Panc1 (cell line): ENCODE data around the gene IWS1. TPM values are rescaled to one million over a fixed set of nuclear protein-coding genes. Genes with fewer than 3 reads are reported as not detected.
"Not testable (repeated sequence)": the region's sequence is repeated elsewhere in the genome, so short reads cannot be mapped to it uniquely, and the experiment has no call there.

ENCODE experiments used
- ATAC-seq: fragments of 200-7000 bp; cut with Tn5 transposase; 2 replicates; pipeline ENCODE4 v1.9.1; 2020; ENCODE audit warnings: mild to moderate bottlenecking, moderate library complexity
- BruUV-seq: library from RNA; stranded (reverse); fragments of 400-500 nt; replicated peaks from 2 replicates; lab custom pipeline; 2021; lab: Mats Ljungman, UMichigan
- CTCF ChIA-PET: fragments of 300-600 bp; sonication (Branson Sonifier 250); formaldehyde crosslinking; loops from one replicate; lab custom pipeline; 2022; ENCODE audit warnings: antibody characterized with exemption; lab: Charles Lee
- POLR2A ChIA-PET: fragments of 300-600 bp; sonication (Branson Sonifier 250); formaldehyde crosslinking; loops from one replicate; lab custom pipeline; 2022; ENCODE audit warnings: antibody characterized with exemption; lab: Charles Lee
- DNase-seq: peaks from one replicate; pipeline ENCODE4 v3.0.0-alpha.2; 2010; ENCODE audit warnings: low read depth, low spot score
- H3K27ac ChIP-seq: 2 replicates; pipeline ENCODE4 v1.5.1; 2011; ENCODE audit warnings: mild to moderate bottlenecking, low read length, inconsistent platforms
- H3K27me3 ChIP-seq: fragments of 200-500 bp; sonication (Bioruptor generic); 2 replicates; pipeline ENCODE4 v1.6.0; 2014; ENCODE audit warnings: low read length, inconsistent platforms; ENCODE audit not compliant: control insufficient read depth, insufficient read depth
- H3K36me3 ChIP-seq: fragments of 200-500 bp; sonication (Bioruptor generic); 2 replicates; pipeline ENCODE4 v1.5.1; 2014; ENCODE audit warnings: inconsistent platforms, mild to moderate bottlenecking, low read length, moderate library complexity; ENCODE audit not compliant: control insufficient read depth, insufficient read depth
- H3K4me1 ChIP-seq: 2 replicates; pipeline ENCODE4 v1.5.1; 2011; ENCODE audit warnings: inconsistent platforms, mild to moderate bottlenecking, low read length, moderate library complexity; ENCODE audit not compliant: control insufficient read depth, insufficient read depth
- H3K4me3 ChIP-seq, 2 experiments: 2 replicates each; pipeline ENCODE4 v1.5.1; 2011 to 2012; ENCODE audit warnings: low read depth in 2 of 2, low read length in 2 of 2, mild to moderate bottlenecking in 2 of 2, inconsistent platforms in 1 of 2, moderate library complexity in 1 of 2
- H3K9me3 ChIP-seq: fragments of 200-500 bp; sonication (Bioruptor generic); 2 replicates; pipeline ENCODE4 v1.5.1; 2014; ENCODE audit warnings: low read depth, mild to moderate bottlenecking, inconsistent platforms, low read length, moderate library complexity; ENCODE audit not compliant: control insufficient read depth, insufficient read depth
- CTCF ChIP-seq: fragments of 450-650 bp; IDR thresholded peaks from 2 replicates; pipeline ENCODE4 v1.5.1; 2017; ENCODE audit warnings: mild to moderate bottlenecking
- POLR2AphosphoS5 ChIP-seq: IDR thresholded peaks from 2 replicates; pipeline ENCODE4 v1.6.1; 2012; ENCODE audit warnings: mild to moderate bottlenecking, low read depth, low read length, moderate library complexity
- REST ChIP-seq, 2 experiments: IDR thresholded peaks; 2 replicates each; pipeline ENCODE4 v1.6.1; 2011 to 2012; ENCODE audit warnings: low read depth in 2 of 2, control low read depth in 1 of 2, low read length in 1 of 2, mild to moderate bottlenecking in 1 of 2, moderate library complexity in 1 of 2; ENCODE audit not compliant: insufficient read depth in 1 of 2
- SIN3A ChIP-seq: IDR thresholded peaks from 2 replicates; pipeline ENCODE4 v1.6.1; 2012; ENCODE audit warnings: low read depth, mild to moderate bottlenecking, low read length, moderate library complexity, borderline replicate concordance; ENCODE audit not compliant: insufficient read depth
- TCF7L2 ChIP-seq: IDR thresholded peaks from 2 replicates; pipeline ENCODE4 v1.6.1; 2011; ENCODE audit warnings: mild to moderate bottlenecking, low read depth, low read length, inconsistent platforms
- in situ Hi-C: cut with HindIII; loops from 2 replicates; pipeline ENCODE4 v1.10.0; 2016; ENCODE audit warnings: low sequenced_read_pairs, low pct_unique_long_range_greater_than_20kb
- intact Hi-C: fragments of 100-400 bp; cut with micrococcal nuclease; formaldehyde crosslinking; loops from one replicate; pipeline ENCODE4 v1.10.0; 2022; ENCODE audit not compliant: unreplicated experiment
- total RNA-seq: library from RNA; stranded (reverse); gene quantifications from one replicate; pipeline ENCODE4 v1.2.1, GENCODE V29; 2021; ENCODE audit not compliant: unreplicated experiment

Gene IWS1
- total RNA-seq, 1 experiment from 2014 or later: 48.6 TPM

GRCh38 chr2:127525691-127526131 lies 578 bp downstream of the IWS1 start:
- Histone ChIP-seq H3K27ac (peak overlapping the region; percentile 97), H3K4me3 (peak overlapping the region; percentile 91 to 92), H3K27me3 (no peaks in the 10 kb centered on the region), H3K36me3 (peaks cover 19% of the 10 kb centered on the region), H3K9me3 (no peaks in the 10 kb centered on the region), H3K4me1 (peaks cover 20% of the 10 kb centered on the region)
- ChIA-PET CTCF (no interaction called here), POLR2A (no interaction called here)
- intact Hi-C loops: no loop called here
- ATAC-seq (0 out of 2 replicates have a peak, but pooled peaks have one; percentile 1), DNase-seq (no peak)
- in situ Hi-C loops: no loop called here
- no peak for TF ChIP-seq CTCF
- no peak for TF ChIP-seq POLR2AphosphoS5
- no peak for TF ChIP-seq SIN3A
- no peak for TF ChIP-seq TCF7L2
- TF ChIP-seq REST (IDR thresholded peaks at IDR 0.05; ENCODE audit: insufficient read depth in 1 of 2, low read depth in 2 of 2, low read length in 1 of 2): no peak
- TSS peak; percentile 68 for BruUV-seq

GRCh38 chr2:127524198-127524834 lies 2.0 kb downstream of the IWS1 start:
- POLR2A ChIA-PET, H3K27me3 ChIP-seq, ATAC-seq, BruUV-seq, in situ Hi-C loops, CTCF ChIA-PET, intact Hi-C loops, H3K9me3 ChIP-seq, H3K27ac ChIP-seq, DNase-seq: not testable (repeated sequence)
- H3K4me1 ChIP-seq: peaks cover 20% of the 10 kb centered on the region
- H3K36me3 ChIP-seq: peaks cover 25% of the 10 kb centered on the region
- peak overlapping the region in 1 of 2 experiments; percentile 0; a peak in 2 of 4 replicates for H3K4me3 ChIP-seq

- H3K27me3 ChIP-seq: no peaks in the 10 kb centered on the region
- CTCF ChIA-PET: no interaction called here
- in situ Hi-C loops: no loop called here
- TSS peak; percentile 38 for BruUV-seq
- no peaks in the 10 kb centered on the region for H3K9me3 ChIP-seq
- peaks cover 20% of the 10 kb centered on the region for H3K4me1 ChIP-seq
- no peak overlapping the region for H3K27ac ChIP-seq
- ATAC-seq (no peak), DNase-seq (no peak)
- no peak for TF ChIP-seq CTCF
- TF ChIP-seq SIN3A: no peak
- no peak for TF ChIP-seq TCF7L2
- no peak for TF ChIP-seq REST (IDR thresholded peaks at IDR 0.05; ENCODE audit: insufficient read depth in 1 of 2, low read depth in 2 of 2, low read length in 1 of 2)
- TF ChIP-seq POLR2AphosphoS5: no peak
- POLR2A ChIA-PET: no interaction called here
- H3K36me3 ChIP-seq: peaks cover 26% of the 10 kb centered on the region
- H3K4me3 ChIP-seq: no peak overlapping the region
- intact Hi-C loops: no loop called here
Measured at GRCh38 chr2:127523269-127523939, 2.9 kb downstream of the IWS1 start.
